Hepatocyte (in vitro differentiated cells): ENCODE data around the gene LSM7.

Source experiments
- CTCF ChIP-seq: fragments of 200-600 bp; sonication (generic); IDR thresholded peaks from 2 replicates; pipeline ENCODE4 v1.5.1; 2016; ENCODE audit warnings: antibody characterized with exemption, mild to moderate bottlenecking; ENCODE audit not compliant: poor library complexity
- EZH2 ChIP-seq: fragments of 200-600 bp; sonication (generic); IDR thresholded peaks from 2 replicates; pipeline ENCODE4 v1.6.1; 2016; ENCODE audit warnings: antibody characterized with exemption, mild to moderate bottlenecking, borderline replicate concordance

- TF ChIP-seq CTCF = no peak
- TF ChIP-seq EZH2 = no peak
Observed at GRCh38 chr19:2375353-2376121, 47.2 kb upstream of the LSM7 start.
